Cardiac fibroblast (primary cell): ENCODE measurements around the gene F8.
"Not testable (repeated sequence)": the region's sequence is repeated elsewhere in the genome, so short reads cannot be mapped to it uniquely, and the experiment has no call there.

Experiments
- DNase-seq, 2 donors: peaks; one replicate each; pipeline versions ENCODE4 v3.0.0 to v3.0.0-alpha.2; 2010; ENCODE audit warnings: low read depth in 2 of 2
- H3K4me3 ChIP-seq, 2 donors: replicated peaks in 1 of 2; 1 replicate in 1 of 2; 2 replicates in 1 of 2; pipeline ENCODE4 v1.5.1; 2011; ENCODE audit warnings: low read depth in 2 of 2, low read length in 2 of 2, mild to moderate bottlenecking in 2 of 2, moderate library complexity in 1 of 2
- TF ChIP-seq, protein P1 (sequence below): IDR thresholded peaks from one replicate; pipeline ENCODE4 v1.5.1; 2011; ENCODE audit warnings: low read depth, mild to moderate bottlenecking, low read length, inconsistent platforms

The F8 gene

DNA sequence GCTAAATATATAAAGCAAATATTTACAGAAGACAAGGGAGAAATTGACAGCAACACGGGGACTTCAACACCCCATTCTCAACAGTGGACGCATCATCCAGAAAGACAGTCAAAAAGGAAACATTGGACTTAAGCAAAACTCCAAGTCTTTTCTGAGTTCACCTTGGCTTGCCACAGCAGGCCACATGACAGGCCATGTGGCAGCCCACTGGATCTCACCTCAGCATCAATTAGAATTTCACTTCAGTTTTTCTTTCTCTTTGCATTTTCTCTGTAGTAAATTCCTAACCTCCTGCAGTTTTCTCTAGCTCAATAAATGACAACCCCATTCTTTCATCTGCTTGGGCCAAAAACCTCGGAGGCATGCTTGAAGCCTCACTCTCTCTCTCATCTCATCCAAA, 200.5 kb downstream of the F8 start:
- H3K4me3 ChIP-seq: no peak overlapping the region
- no peak for DNase-seq
- TF ChIP-seq, protein P1, sequence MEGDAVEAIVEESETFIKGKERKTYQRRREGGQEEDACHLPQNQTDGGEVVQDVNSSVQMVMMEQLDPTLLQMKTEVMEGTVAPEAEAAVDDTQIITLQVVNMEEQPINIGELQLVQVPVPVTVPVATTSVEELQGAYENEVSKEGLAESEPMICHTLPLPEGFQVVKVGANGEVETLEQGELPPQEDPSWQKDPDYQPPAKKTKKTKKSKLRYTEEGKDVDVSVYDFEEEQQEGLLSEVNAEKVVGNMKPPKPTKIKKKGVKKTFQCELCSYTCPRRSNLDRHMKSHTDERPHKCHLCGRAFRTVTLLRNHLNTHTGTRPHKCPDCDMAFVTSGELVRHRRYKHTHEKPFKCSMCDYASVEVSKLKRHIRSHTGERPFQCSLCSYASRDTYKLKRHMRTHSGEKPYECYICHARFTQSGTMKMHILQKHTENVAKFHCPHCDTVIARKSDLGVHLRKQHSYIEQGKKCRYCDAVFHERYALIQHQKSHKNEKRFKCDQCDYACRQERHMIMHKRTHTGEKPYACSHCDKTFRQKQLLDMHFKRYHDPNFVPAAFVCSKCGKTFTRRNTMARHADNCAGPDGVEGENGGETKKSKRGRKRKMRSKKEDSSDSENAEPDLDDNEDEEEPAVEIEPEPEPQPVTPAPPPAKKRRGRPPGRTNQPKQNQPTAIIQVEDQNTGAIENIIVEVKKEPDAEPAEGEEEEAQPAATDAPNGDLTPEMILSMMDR: no peak

DNA sequence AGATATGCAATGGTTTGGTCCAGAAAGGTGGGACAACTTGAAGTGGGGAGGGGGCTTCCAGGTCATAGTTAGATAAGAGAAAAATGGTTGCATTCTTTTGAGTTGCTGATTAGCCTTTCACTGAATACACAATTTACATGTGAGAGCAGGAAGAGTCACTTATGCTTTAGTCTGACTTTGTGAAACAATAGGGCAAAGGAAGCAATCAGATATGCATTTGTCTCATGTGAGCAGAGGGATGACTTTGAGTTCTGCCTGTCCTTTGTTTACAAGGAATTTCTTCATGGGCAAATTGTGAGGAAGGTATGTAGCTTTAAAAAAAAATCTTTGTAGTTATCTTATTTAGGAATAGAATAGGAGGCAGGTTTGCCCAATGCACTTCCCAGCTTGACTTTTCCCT, 201.0 kb downstream of the F8 start:
- H3K4me3 ChIP-seq: no peak overlapping the region
- TF ChIP-seq, protein P1: no peak
- DNase-seq: no peak

DNA sequence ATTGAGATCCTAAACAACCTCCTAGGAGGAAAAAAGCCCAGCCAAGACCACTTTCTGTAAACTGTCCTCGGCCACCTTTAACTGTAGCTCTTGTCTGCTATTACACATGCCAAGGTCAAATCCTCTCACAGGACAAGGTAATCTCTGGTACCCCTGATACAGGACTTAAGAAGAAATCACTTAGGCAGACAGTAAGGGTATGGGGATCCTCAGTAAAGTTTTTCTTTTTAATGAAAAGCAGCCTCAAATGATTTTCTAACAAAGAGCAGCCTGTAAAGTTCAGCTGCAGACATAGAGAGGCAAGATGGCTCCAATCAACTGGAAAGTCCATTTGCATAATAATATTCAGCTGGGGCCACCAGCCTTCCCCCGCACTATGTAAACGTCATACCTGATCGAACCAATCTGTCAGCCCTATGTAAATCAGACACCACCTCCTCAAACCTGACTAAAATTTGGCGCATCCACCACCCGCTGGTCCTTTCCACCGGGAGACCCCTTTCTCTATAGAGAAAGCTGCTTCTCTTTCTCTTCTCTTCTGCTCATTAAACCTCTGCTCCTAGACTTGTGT, 202.7 kb downstream of the F8 start:
- no peak for DNase-seq

DNA sequence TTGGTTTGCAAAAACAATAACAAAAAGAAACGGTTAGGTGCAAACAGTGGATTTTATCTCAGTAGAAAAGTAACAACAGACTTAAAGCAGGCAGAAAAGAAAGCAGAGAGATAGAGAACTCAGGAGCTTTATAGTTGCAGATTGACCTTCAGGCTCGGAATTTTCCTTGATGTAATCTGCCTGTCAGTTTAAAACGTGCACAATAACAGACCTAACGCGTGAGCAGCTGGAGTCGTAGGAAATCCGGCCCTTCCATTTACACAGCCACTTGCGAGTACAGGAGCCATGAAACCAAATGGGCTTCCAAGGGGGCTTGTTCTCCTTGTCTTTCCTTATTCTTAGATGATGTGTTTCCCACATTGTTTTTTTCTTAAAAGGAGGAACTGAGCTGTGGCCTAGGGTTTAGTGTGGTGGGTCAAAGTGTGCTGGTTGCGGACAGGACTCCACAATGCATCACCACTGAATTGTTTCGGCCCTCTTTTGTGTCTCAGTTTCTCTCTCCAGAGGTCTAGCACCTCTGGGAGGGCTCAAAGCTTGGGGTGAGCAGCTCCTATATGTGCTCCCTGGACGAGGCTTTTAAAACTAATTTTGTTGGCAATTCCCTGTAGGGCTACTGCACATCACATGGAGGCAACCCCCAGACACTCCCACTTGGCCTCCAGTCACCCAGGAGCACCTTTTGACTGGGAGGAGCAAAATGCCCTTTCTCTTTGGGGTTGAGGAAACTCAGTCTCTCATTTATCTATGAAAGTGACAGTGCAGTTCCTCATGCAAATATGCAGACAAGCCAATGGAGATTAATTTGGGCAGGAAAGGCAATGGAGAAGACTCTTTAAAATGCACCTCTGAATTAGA, 203.4 kb downstream of the F8 start:
- no peak for DNase-seq

More for the DNA sequence above, 202.7 kb downstream of the F8 start:
- H3K4me3 ChIP-seq: no peak overlapping the region
- TF ChIP-seq, protein P1: no peak

DNA sequence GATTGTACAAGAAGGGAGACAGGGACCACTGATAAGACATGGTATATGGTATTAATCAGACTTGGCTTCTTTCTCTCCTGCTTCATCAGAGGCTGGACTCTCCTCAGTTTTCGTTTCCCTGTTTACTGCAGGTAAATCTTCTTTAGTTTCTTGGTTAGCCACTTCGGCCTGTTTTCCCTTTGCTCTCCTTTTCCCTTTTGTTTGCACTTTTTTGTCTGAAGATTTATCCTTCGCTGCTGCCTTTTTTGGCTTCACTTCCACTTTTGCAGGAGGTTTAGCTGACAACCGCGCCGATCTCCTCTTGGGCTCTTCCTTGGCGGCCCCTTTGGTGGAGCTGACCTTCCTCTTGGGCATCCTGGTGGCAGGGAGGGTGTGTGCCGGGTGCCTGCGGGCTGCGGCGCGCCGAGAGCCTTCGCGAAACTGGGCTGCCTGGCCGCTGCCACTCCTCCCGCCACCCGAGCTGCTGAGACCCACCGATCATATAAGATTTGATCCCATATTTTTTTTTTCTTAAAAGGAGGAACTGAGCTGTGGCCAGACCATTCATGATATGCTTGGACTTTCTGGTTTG, 205.4 kb downstream of the F8 start:
- not testable (repeated sequence) for DNase-seq, H3K4me3 ChIP-seq

More for the DNA sequence above, 203.4 kb downstream of the F8 start:
- no peak overlapping the region for H3K4me3 ChIP-seq
- TF ChIP-seq, protein P1: no peak

DNA sequence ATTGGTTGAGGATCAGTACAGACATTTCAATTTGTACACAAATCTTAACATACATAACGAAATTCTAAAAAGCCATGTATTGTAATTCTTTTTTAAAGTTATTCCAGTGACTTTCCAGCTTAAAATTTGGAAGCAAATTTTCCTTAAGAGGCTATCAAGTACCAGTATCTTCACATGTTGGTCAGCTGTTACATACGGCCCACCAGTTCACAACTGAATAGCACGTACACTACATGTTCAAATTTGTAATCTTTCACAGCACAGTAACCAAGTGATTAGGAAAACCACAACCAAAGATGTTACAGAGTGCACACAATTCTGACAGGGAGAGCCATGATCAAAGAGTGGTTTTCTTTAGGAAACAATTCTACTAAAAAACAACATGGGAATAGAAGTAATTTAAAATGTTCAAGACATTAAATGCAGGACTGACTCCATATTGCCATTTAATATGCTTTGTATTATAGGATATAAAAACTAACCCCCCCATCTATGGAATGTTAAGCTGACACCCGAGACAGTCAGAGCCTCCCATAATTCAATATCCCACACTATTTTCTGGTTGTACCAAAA, 206.1 kb downstream of the F8 start:
- not testable (repeated sequence) for DNase-seq

DNA sequence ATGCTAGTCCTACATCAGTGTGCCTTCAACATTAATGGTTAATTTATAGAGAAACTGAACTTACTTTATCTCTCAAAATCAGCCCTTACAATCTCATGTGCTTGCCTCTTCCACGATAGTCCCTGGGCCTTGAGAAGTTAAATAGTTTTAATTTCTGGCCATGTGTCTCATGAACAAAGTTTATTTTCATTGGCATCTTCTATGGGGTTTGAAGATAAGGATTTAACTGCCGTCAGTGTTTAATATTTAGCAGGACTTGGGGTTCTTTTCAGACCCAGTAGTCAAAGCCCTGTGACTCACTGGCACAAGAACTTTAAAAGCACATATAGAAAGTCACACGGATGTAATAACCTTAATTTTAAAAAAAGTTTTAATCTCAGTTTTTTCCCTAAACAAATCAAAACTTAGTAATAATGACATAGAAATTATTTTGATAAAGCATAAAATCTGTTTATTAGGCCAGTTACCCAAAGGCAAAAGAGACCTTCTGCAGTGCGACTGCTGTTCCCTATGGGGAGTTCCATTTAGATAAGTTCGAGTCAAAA, 207.2 kb downstream of the F8 start:
- DNase-seq: peak; percentile 43 to 47
- H3K4me3 ChIP-seq: no peak overlapping the region
- TF ChIP-seq, protein P1: no peak

More for the DNA sequence above, 206.1 kb downstream of the F8 start:
- not testable (repeated sequence) for H3K4me3 ChIP-seq
